MM.1S (cell line): ENCODE results near the gene CLIC4.

Experiments used
- EZH2 ChIP-seq: fragments of 300-600 bp; sonication (generic); optimal IDR thresholded peaks from 2 replicates; pipeline ENCODE3; 2017; ENCODE audit warnings: low read depth, mild to moderate bottlenecking, antibody characterized with exemption, low read length, mixed read lengths
- EZH2phosphoT487 ChIP-seq: fragments of 300-600 bp; sonication (generic); IDR thresholded peaks from 2 replicates; pipeline ENCODE4 v1.6.1; 2018; ENCODE audit warnings: antibody characterized with exemption, low read length
- TF ChIP-seq, protein P1 (sequence below): fragments of 300-600 bp; sonication (generic); IDR thresholded peaks from 2 replicates; pipeline ENCODE4 v1.5.1; 2016; ENCODE audit warnings: antibody characterized with exemption, low read length, mixed read lengths

DNA sequence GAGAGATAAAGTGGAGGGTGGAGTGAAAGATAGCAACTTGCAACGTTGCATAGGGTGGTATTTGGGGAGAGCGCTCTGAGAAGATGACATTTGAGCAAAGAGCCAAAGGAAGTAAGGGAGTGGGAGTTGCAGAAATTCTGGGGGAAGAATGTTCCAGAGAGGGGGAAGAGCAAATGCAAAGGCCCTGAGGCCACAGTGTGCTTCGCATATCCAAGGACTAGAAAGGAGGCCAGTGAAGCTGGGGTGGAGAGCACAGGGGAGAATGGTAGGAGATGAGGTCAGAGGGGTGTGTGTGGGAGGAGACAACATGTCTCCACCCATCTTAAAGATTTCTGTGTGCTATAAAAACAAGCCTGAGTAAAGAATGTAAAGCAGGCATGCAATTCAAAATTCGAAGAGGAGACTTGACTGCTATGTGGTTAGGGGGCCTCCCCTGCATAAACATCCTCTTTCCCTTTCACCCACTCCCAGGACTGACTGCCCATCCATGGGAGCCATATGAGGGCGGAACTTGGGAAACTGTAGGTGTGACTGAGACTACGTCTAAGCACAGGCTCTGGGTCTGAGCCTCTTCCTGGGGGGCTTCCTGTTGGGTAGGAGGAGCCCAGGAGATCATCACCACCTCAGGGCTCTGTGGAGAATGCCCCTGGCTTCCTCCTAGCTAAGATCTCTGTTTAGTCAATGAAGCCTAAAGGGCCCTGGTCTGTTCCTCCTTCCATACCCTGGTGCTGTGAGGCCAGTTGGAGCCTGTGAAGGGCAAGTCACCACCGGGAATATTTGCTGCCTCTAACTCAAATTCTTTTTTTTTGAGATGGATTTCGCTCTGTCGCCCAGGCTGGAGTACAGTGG lies 2.9 kb upstream of the CLIC4 start:
- TF ChIP-seq, protein P1, sequence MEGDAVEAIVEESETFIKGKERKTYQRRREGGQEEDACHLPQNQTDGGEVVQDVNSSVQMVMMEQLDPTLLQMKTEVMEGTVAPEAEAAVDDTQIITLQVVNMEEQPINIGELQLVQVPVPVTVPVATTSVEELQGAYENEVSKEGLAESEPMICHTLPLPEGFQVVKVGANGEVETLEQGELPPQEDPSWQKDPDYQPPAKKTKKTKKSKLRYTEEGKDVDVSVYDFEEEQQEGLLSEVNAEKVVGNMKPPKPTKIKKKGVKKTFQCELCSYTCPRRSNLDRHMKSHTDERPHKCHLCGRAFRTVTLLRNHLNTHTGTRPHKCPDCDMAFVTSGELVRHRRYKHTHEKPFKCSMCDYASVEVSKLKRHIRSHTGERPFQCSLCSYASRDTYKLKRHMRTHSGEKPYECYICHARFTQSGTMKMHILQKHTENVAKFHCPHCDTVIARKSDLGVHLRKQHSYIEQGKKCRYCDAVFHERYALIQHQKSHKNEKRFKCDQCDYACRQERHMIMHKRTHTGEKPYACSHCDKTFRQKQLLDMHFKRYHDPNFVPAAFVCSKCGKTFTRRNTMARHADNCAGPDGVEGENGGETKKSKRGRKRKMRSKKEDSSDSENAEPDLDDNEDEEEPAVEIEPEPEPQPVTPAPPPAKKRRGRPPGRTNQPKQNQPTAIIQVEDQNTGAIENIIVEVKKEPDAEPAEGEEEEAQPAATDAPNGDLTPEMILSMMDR: no peak
- TF ChIP-seq EZH2phosphoT487 (no peak), EZH2 (no peak)
